B cell (primary cell): Measurements from ENCODE around the gene ARHGAP15.

ENCODE experiments used
- EZH2 ChIP-seq: IDR thresholded peaks from 2 replicates; pipeline ENCODE4 v1.6.1; 2012; ENCODE audit warnings: borderline replicate concordance, low read depth, mild to moderate bottlenecking, moderate library complexity, low read length; ENCODE audit not compliant: insufficient read depth, poor library complexity, severe bottlenecking
- TF ChIP-seq, protein P1 (sequence below): fragments of 200-600 bp; IDR thresholded peaks from one replicate; pipeline ENCODE4 v1.8.0; 2022; ENCODE audit warnings: antibody characterized with exemption, mild to moderate bottlenecking

DNA sequence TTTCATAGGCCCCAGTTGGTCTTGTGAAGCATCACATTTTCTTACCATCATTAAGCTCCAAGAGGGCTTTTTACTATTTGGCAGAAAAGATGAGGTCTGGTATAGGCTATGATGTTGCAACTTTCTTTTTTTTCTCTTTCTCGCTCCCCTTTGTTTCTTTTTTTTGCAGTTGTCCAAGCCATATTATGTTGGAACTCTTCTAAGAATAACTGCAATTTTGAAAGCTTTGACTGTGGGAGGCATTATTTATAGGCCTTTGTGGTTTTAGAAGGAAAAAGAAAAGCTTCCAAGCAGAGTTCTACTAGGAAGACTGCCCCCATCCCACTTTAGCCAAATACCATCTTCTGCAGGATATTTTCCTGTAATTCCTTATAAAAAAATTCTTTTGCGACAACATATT is 571.6 kb downstream of the ARHGAP15 start:
- TF ChIP-seq, protein P1, sequence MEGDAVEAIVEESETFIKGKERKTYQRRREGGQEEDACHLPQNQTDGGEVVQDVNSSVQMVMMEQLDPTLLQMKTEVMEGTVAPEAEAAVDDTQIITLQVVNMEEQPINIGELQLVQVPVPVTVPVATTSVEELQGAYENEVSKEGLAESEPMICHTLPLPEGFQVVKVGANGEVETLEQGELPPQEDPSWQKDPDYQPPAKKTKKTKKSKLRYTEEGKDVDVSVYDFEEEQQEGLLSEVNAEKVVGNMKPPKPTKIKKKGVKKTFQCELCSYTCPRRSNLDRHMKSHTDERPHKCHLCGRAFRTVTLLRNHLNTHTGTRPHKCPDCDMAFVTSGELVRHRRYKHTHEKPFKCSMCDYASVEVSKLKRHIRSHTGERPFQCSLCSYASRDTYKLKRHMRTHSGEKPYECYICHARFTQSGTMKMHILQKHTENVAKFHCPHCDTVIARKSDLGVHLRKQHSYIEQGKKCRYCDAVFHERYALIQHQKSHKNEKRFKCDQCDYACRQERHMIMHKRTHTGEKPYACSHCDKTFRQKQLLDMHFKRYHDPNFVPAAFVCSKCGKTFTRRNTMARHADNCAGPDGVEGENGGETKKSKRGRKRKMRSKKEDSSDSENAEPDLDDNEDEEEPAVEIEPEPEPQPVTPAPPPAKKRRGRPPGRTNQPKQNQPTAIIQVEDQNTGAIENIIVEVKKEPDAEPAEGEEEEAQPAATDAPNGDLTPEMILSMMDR, result no peak
- TF ChIP-seq EZH2, result no peak
